ENCODE measurements around the gene BFSP1. TPM values are rescaled to one million over a fixed set of nuclear protein-coding genes. Genes with fewer than 3 reads are reported as not detected.

Gene BFSP1
- total RNA-seq, 4 donors from 2014 or later, result 0.75 to 1.00 (median 0.82) TPM; not detected in 1

DNA sequence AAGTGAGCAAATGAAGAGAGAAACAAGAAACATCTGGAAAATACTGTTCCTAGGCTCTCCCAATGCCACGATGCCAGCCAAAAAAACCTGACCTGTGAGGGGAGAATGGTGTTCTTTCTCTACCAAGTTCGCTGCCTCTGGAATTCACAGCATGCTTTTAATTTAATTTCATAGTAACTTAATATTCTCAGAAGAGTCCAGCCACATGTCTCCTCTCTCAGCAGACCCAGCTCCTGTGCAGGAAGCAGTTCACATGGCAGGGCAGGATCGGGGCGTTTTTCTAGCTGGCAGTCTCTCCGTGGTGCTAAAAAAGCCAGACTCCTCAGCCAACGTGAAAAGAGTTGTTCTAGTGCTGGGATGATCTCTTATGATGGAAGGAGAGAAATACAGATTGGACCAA is 57.5 kb downstream of the BFSP1 start:
- TF ChIP-seq, protein P1, sequence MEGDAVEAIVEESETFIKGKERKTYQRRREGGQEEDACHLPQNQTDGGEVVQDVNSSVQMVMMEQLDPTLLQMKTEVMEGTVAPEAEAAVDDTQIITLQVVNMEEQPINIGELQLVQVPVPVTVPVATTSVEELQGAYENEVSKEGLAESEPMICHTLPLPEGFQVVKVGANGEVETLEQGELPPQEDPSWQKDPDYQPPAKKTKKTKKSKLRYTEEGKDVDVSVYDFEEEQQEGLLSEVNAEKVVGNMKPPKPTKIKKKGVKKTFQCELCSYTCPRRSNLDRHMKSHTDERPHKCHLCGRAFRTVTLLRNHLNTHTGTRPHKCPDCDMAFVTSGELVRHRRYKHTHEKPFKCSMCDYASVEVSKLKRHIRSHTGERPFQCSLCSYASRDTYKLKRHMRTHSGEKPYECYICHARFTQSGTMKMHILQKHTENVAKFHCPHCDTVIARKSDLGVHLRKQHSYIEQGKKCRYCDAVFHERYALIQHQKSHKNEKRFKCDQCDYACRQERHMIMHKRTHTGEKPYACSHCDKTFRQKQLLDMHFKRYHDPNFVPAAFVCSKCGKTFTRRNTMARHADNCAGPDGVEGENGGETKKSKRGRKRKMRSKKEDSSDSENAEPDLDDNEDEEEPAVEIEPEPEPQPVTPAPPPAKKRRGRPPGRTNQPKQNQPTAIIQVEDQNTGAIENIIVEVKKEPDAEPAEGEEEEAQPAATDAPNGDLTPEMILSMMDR (IDR thresholded peaks at IDR 0.05), result no peak
- TF ChIP-seq POLR2A (IDR thresholded peaks at IDR 0.05) (no peak), EP300 (IDR thresholded peaks at IDR 0.05; ENCODE audit: low read depth) (no peak)
- intact Hi-C loops (cut with DNase I; ENCODE audit: low total_unique reads), result no loop called here
- Histone ChIP-seq H3K27ac (no peak overlapping the region), H3K4me3 (no peak overlapping the region), H3K36me3 (no peaks in the 10 kb centered on the region), H3K9me3 (no peaks in the 10 kb centered on the region), H3K27me3 (no peaks in the 10 kb centered on the region), H3K4me1 (no peaks in the 10 kb centered on the region)
- WGBS, 2 donors (ENCODE audit: low coverage in 1 of 2), result 77 to 93% methylated on average over 2 to 6 of the region's 6 CpGs
- in situ Hi-C loops (cut with MboI; ENCODE audit: low pct_ligation_motif_present in 1 of 4, low pct_unique_long_range_greater_than_20kb in 1 of 4, low sequenced_read_pairs in 3 of 4), result no loop called here
- DNase-seq, result no peak

DNA sequence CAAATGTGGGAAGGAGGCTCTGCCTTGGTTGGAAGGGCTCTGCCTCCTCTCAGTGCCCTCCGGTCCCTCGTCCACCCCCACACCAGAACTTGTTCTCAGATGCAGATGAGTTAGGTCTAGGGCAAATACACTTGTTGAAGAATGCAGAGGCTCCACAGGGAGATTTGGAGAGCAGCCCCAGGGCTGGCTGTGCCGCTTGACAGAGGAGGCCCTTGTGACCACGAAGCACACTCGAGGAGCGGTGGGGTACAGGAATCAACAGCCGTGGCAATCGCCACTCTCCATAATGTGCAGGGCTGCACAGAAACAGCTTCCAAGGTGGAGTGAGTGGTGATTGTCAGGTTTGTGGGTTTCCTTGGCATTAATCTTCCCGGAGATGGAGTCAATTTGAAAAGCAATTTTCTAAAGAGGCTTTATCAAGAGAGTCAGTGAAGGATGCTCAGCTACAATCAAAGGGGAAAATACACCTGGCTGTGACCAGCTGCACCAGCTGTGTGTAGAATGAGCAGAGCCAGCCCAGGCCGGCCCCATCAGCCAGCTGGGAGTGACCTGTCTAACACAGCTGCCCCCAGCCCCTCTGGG is 59.5 kb downstream of the BFSP1 start:
- 78 to 100% methylated on average over 1 to 10 of the region's 10 CpGs for WGBS, 2 donors (ENCODE audit: low coverage in 1 of 2)

DNA sequence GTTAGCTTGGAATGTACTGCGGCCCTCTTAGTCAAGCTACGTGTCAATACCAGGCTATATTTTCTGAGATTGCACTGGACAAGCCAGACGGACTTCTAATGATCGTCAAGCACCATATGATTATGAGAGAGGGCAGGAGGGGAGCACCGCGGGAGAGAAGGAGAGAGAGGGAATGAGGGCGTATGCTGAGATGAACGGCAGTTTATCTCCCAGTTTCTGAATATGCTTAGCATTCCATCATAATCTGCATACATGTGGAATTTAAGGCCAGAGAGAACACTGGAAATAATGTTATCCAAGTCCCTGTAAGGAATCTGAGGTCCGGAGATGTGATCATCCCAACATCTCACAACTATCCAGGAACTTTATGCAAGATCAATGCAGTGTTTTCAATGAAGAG is 60.2 kb downstream of the BFSP1 start:
- intact Hi-C loops (cut with DNase I; ENCODE audit: low total_unique reads), result no loop called here
- 86 to 92% methylated on average over 7 to 9 of the region's 9 CpGs for WGBS, 2 donors (ENCODE audit: low coverage in 1 of 2)
- no peak for TF ChIP-seq EP300 (IDR thresholded peaks at IDR 0.05; ENCODE audit: low read depth)
- TF ChIP-seq POLR2AphosphoS5 (IDR thresholded peaks at IDR 0.05), result no peak
- TF ChIP-seq, protein P1 (IDR thresholded peaks at IDR 0.05), result no peak
- TF ChIP-seq POLR2A (IDR thresholded peaks at IDR 0.05), result no peak

More for the DNA sequence above, 59.5 kb downstream of the BFSP1 start:
- Histone ChIP-seq H3K27ac (no peak overlapping the region), H3K36me3 (no peaks in the 10 kb centered on the region), H3K9me3 (no peaks in the 10 kb centered on the region), H3K4me1 (no peaks in the 10 kb centered on the region), H3K4me3 (no peak overlapping the region), H3K27me3 (no peaks in the 10 kb centered on the region)
- intact Hi-C loops (cut with DNase I; ENCODE audit: low total_unique reads), result no loop called here
- no peak for TF ChIP-seq POLR2A (IDR thresholded peaks at IDR 0.05)
- TF ChIP-seq, protein P1 (IDR thresholded peaks at IDR 0.05), result no peak
- TF ChIP-seq EP300 (IDR thresholded peaks at IDR 0.05; ENCODE audit: low read depth), result no peak
- TF ChIP-seq POLR2AphosphoS5 (IDR thresholded peaks at IDR 0.05), result no peak
- DNase-seq, result no peak
- in situ Hi-C loops (cut with MboI; ENCODE audit: low pct_ligation_motif_present in 1 of 4, low pct_unique_long_range_greater_than_20kb in 1 of 4, low sequenced_read_pairs in 3 of 4), result no loop called here

DNA sequence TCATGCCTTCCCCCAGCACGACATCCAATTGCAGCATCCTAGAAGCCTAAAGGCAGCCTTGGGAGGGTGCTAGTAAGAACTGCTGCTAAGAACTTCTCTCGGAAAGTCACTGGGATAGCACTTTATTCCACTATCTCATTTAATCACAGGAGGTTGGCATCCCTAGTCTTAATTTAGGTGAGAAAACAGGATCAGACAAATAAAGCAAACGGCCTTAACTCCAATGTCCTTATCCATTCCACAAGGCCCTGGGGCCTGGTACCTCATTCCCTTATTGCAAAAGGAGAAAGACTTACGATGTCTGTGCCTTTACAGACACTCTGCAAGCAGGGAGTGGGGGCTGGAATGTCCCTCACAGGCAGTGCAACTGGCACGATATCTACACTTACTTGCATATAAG is 60.7 kb downstream of the BFSP1 start:
- DNase-seq, result no peak
- TF ChIP-seq, protein P1 (IDR thresholded peaks at IDR 0.05), result no peak
- no peak for TF ChIP-seq POLR2A (IDR thresholded peaks at IDR 0.05)
- TF ChIP-seq EP300 (IDR thresholded peaks at IDR 0.05; ENCODE audit: low read depth), result no peak
- no peak for TF ChIP-seq POLR2AphosphoS5 (IDR thresholded peaks at IDR 0.05)
- Histone ChIP-seq H3K36me3 (no peaks in the 10 kb centered on the region), H3K4me3 (no peak overlapping the region), H3K9me3 (no peaks in the 10 kb centered on the region), H3K27ac (no peak overlapping the region), H3K27me3 (no peaks in the 10 kb centered on the region), H3K4me1 (no peaks in the 10 kb centered on the region)
- WGBS, 2 donors (ENCODE audit: low coverage in 1 of 2), result 76 to 88% methylated on average over 3 to 5 of the region's 5 CpGs
- in situ Hi-C loops (cut with MboI; ENCODE audit: low pct_ligation_motif_present in 1 of 4, low pct_unique_long_range_greater_than_20kb in 1 of 4, low sequenced_read_pairs in 3 of 4) (no loop called here), intact Hi-C loops (cut with DNase I; ENCODE audit: low total_unique reads) (no loop called here)

More for the DNA sequence above, 60.2 kb downstream of the BFSP1 start:
- Histone ChIP-seq H3K27ac (no peak overlapping the region), H3K4me3 (no peak overlapping the region), H3K4me1 (no peaks in the 10 kb centered on the region), H3K27me3 (no peaks in the 10 kb centered on the region), H3K36me3 (no peaks in the 10 kb centered on the region), H3K9me3 (no peaks in the 10 kb centered on the region)
- in situ Hi-C loops (cut with MboI; ENCODE audit: low pct_ligation_motif_present in 1 of 4, low pct_unique_long_range_greater_than_20kb in 1 of 4, low sequenced_read_pairs in 3 of 4), result no loop called here
- DNase-seq, result no peak
